GM15510 (cell line): ENCODE results near the gene IL24.

Source experiments
- POLR2A ChIP-seq: IDR thresholded peaks from 3 replicates; pipeline ENCODE4 v1.6.1; 2011; ENCODE audit warnings: borderline replicate concordance; ENCODE audit not compliant: insufficient read length; ENCODE audit errors: extremely low read depth

Gene IL24

GRCh38 chr1:206897175-206897574 lies at the start of gene IL24:
TSS of gene IL24 (plus strand) at chr1:206897443. CDS start at chr1:206897833, 390 bp downstream.
- TF ChIP-seq POLR2A, result no peak

GRCh38 chr1:206847946-206848345 lies 49.3 kb upstream of the IL24 start:
- no peak for TF ChIP-seq POLR2A

GRCh38 chr1:206850401-206850800 lies 46.8 kb upstream of the IL24 start:
- TF ChIP-seq POLR2A, result no peak

- TF ChIP-seq POLR2A, result no peak
Measured at GRCh38 chr1:206851341-206852010, 45.8 kb upstream of the IL24 start.

- TF ChIP-seq POLR2A, result no peak
Measured at GRCh38 chr1:206854401-206855129, 42.7 kb upstream of the IL24 start.

GRCh38 chr1:206855859-206856258 lies 41.4 kb upstream of the IL24 start:
- TF ChIP-seq POLR2A, result no peak

GRCh38 chr1:206856674-206857464 lies 40.4 kb upstream of the IL24 start:
- no peak for TF ChIP-seq POLR2A

- TF ChIP-seq POLR2A, result no peak
Measured at GRCh38 chr1:206859082-206859521, 38.1 kb upstream of the IL24 start.

GRCh38 chr1:206860165-206860564 lies 37.1 kb upstream of the IL24 start:
- no peak for TF ChIP-seq POLR2A

- TF ChIP-seq POLR2A, result no peak
Measured at GRCh38 chr1:206863266-206863665, 34.0 kb upstream of the IL24 start.

- TF ChIP-seq POLR2A, result no peak
Measured at GRCh38 chr1:206864939-206865671, 32.1 kb upstream of the IL24 start, which contains the start of gene IL20. TSS of gene IL20 (plus strand) at chr1:206865623. CDS start at chr1:206865853, 230 bp downstream.

- no peak for TF ChIP-seq POLR2A
Measured at GRCh38 chr1:206866062-206866461, 31.2 kb upstream of the IL24 start.

GRCh38 chr1:206867239-206867638 lies 30.0 kb upstream of the IL24 start:
- TF ChIP-seq POLR2A, result no peak

- no peak for TF ChIP-seq POLR2A
Measured at GRCh38 chr1:206867716-206868115, 29.5 kb upstream of the IL24 start.

GRCh38 chr1:206868264-206868663 lies 29.0 kb upstream of the IL24 start:
- TF ChIP-seq POLR2A, result no peak

- no peak for TF ChIP-seq POLR2A
Measured at GRCh38 chr1:206872139-206872538, 25.1 kb upstream of the IL24 start.
